ENCODE measurements around the gene DCST1.

Gene DCST1

GRCh38 chr1:155035936-155036335, 2.3 kb downstream of the DCST1 start:
- no peak for DNase-seq (ENCODE audit: low read depth)

- DNase-seq (ENCODE audit: low read depth), result no peak
These were observed 3.4 kb downstream of the DCST1 start for GRCh38 chr1:155037043-155037442.

- no peak for DNase-seq (ENCODE audit: low read depth)
These were observed 4.3 kb downstream of the DCST1 start for GRCh38 chr1:155037851-155038441.

GRCh38 chr1:155038602-155039307, 5.1 kb downstream of the DCST1 start:
- DNase-seq (ENCODE audit: low read depth), result no peak

- DNase-seq (ENCODE audit: low read depth), result no peak
These were observed 5.7 kb downstream of the DCST1 start for GRCh38 chr1:155039308-155039669.

- no peak for DNase-seq (ENCODE audit: low read depth)
These were observed 6.9 kb downstream of the DCST1 start for GRCh38 chr1:155040358-155041093.

GRCh38 chr1:155042789-155043188, 9.2 kb downstream of the DCST1 start:
- no peak for DNase-seq (ENCODE audit: low read depth)

- DNase-seq (ENCODE audit: low read depth), result no peak
These were observed 9.7 kb downstream of the DCST1 start for GRCh38 chr1:155043301-155043702.

- no peak for DNase-seq (ENCODE audit: low read depth)
These were observed 10.2 kb downstream of the DCST1 start for GRCh38 chr1:155043793-155044192.

GRCh38 chr1:155044365-155044764, 10.7 kb downstream of the DCST1 start:
- DNase-seq (ENCODE audit: low read depth), result no peak

GRCh38 chr1:155044812-155045657, 11.4 kb downstream of the DCST1 start:
- peak; percentile 39 for DNase-seq (ENCODE audit: low read depth)

- DNase-seq (ENCODE audit: low read depth), result no peak
These were observed 15.1 kb downstream of the DCST1 start for GRCh38 chr1:155048449-155049334.

GRCh38 chr1:155049651-155050559, 16.3 kb downstream of the DCST1 start:
- DNase-seq (ENCODE audit: low read depth), result no peak

- peak; percentile 67 for DNase-seq (ENCODE audit: low read depth)
These were observed 17.1 kb downstream of the DCST1 start, which contains the start of gene ADAM15 for GRCh38 chr1:155050560-155051341. TSS of gene ADAM15 (plus strand) at chr1:155051316. CDS start at chr1:155051387, 71 bp downstream.

GRCh38 chr1:155051342-155051776, 17.7 kb downstream of the DCST1 start:
- no peak for DNase-seq (ENCODE audit: low read depth)

- no peak for DNase-seq (ENCODE audit: low read depth)
These were observed 18.3 kb downstream of the DCST1 start for GRCh38 chr1:155051777-155052398.

- no peak for DNase-seq (ENCODE audit: low read depth)
These were observed 19.1 kb downstream of the DCST1 start for GRCh38 chr1:155052439-155053395.
